Psoas muscle (tissue), 8 donors: ENCODE results near the gene SERPINA3. TPM values are rescaled to one million over a fixed set of nuclear protein-coding genes. Genes with fewer than 3 reads are reported as not detected.
A peak's percentile ranks its signal among the peaks of the same experiment; 100 is the strongest.

ENCODE experiments used
- ATAC-seq, 4 donors: fragments of 200-7000 bp; cut with Tn5 transposase; one replicate each; pipeline ENCODE4 v1.9.1; 2020; ENCODE audit warnings: moderate library complexity in 3 of 4, mild to moderate bottlenecking in 2 of 4
- DNase-seq, 2 donors: peaks; one replicate each; pipeline ENCODE4 v3.0.0-alpha.2; 2020
- H3K27ac ChIP-seq: fragments of 200-600 bp; one replicate; pipeline ENCODE4 v1.8.0; 2022
- H3K27me3 ChIP-seq, 3 donors: fragments of 200-600 bp in 1 of 3; one replicate each; pipeline versions ENCODE4 v1.6.1 to v1.8.0; 2013 to 2022; ENCODE audit warnings: low read length in 2 of 3, mild to moderate bottlenecking in 2 of 3, moderate library complexity in 1 of 3; ENCODE audit not compliant: insufficient read depth in 3 of 3
- H3K36me3 ChIP-seq, 2 donors: fragments of 200-600 bp in 1 of 2; one replicate each; pipeline versions ENCODE4 v1.6.1 to v1.8.0; 2013 to 2022; ENCODE audit warnings: low read depth in 1 of 2, mild to moderate bottlenecking in 1 of 2, moderate library complexity in 1 of 2; ENCODE audit not compliant: insufficient read depth in 1 of 2
- H3K4me1 ChIP-seq: fragments of 200-600 bp; one replicate; pipeline ENCODE4 v1.8.0; 2022
- H3K4me3 ChIP-seq: fragments of 200-600 bp; one replicate; pipeline ENCODE4 v1.8.0; 2022; ENCODE audit warnings: mild to moderate bottlenecking
- H3K9me3 ChIP-seq: fragments of 200-600 bp; one replicate; pipeline ENCODE4 v1.8.0; 2022
- WGBS, 3 donors: extraction: QIAGEN DNeasy Blood & Tissue Kit; methylation state at CpG; one replicate each; pipeline versions ENCODE4 v1.1.6 to v1.1.7; 2013; 5-methylcytosine and 5-hydroxymethylcytosine counted together
- intact Hi-C, 2 donors: fragments of 100-400 bp; cut with DNase I; formaldehyde crosslinking; loops; one replicate each; pipeline versions ENCODE4 v1.11.0 to v1.14.2; 2022
- polyA plus RNA-seq, 3 donors: library from polyadenylated mRNA; stranded (reverse); fragments of 200-250 nt; gene quantifications; one replicate each; pipeline ENCODE4 v1.2.3, GENCODE V29; 2013
- total RNA-seq, 4 donors: library from RNA; stranded (reverse); fragmentation: NEBNext Ultra II Directional in 2 of 4; extraction: Animal tissue kit (Norgen Biotek cat#: 25700) in 2 of 4; gene quantifications; one replicate each; pipeline versions ENCODE4 v1.2.1 to v1.2.4, GENCODE V29; 2021 to 2023
- TF ChIP-seq, protein P1 (sequence below): fragments of 200-600 bp; IDR thresholded peaks from one replicate; pipeline ENCODE4 v1.8.0; 2022; ENCODE audit warnings: antibody characterized with exemption
- donor health status: healthy with polysubstance abuse.
- donor health status: DM: no; HTN: no; CAD: no; lungs with moderate emphysema.
- donor health status: Bipolar disorder and iron deficiency.
- donor health status: healthy.
- donor health status: DM: yes; HTN: yes; CAD: no.
- donor health status: DM: no; HTN: no; CAD: no.
- donor health status: DM: no; HTN: no; CAD: no.
- donor health status: DM: yes; HTN: yes; CAD: no.

SERPINA3 gene
- total and polyA plus RNA-seq, 7 donors = 5.5 to 1,141 (median 186) TPM

DNA sequence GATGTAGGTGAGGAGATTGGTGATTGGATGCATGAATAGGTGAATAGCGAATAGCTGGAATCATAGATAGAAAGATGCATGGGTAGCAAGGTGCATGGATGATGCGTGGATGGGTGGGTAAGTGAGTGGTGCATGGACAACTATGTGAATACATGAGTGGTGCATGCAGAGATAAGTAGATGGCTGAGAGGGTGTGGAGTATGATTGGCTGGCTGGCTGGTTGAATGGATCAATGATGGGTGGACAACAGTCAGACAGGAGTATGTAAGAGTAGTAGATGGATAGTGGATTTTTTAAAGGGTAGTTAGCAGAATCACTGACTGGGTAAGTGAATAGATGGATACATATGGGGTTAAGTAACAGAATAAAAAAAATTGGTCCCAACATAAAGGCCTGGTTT is 33.9 kb downstream of the SERPINA3 start:
- Histone ChIP-seq H3K27ac (no peak overlapping the region), H3K27me3 (no peaks in the 10 kb centered on the region), H3K9me3 (peaks cover 6% of the 10 kb centered on the region), H3K36me3 (no peaks in the 10 kb centered on the region), H3K4me3 (no peak overlapping the region), H3K4me1 (no peaks in the 10 kb centered on the region)
- no peak for ATAC-seq
- TF ChIP-seq, protein P1, sequence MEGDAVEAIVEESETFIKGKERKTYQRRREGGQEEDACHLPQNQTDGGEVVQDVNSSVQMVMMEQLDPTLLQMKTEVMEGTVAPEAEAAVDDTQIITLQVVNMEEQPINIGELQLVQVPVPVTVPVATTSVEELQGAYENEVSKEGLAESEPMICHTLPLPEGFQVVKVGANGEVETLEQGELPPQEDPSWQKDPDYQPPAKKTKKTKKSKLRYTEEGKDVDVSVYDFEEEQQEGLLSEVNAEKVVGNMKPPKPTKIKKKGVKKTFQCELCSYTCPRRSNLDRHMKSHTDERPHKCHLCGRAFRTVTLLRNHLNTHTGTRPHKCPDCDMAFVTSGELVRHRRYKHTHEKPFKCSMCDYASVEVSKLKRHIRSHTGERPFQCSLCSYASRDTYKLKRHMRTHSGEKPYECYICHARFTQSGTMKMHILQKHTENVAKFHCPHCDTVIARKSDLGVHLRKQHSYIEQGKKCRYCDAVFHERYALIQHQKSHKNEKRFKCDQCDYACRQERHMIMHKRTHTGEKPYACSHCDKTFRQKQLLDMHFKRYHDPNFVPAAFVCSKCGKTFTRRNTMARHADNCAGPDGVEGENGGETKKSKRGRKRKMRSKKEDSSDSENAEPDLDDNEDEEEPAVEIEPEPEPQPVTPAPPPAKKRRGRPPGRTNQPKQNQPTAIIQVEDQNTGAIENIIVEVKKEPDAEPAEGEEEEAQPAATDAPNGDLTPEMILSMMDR = no peak
- DNase-seq = no peak
- intact Hi-C loops = no loop called here
- WGBS, 3 donors = 94 to 97% (median 96%) methylated on average over 2 of the region's 2 CpGs

DNA sequence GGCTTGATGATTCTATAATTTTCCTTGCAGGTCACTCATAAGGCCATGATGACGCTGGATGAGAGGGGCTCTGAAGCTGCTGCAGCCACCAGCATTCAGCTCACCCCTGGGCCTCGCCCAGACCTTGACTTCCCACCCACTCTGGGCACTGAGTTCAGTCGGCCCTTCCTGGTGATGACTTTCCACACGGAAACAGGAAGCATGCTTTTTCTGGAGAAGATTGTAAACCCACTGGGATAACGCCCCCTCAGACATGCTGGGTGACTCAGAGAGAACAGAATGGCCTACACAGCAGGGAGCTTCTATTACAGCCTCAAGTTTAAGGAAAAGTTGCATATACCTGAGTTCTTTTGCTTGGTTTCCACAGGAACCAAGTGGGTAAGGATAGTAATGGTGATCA is 34.3 kb downstream of the SERPINA3 start:
- peak in 1 of 4 donors; percentile 40 for ATAC-seq

DNA sequence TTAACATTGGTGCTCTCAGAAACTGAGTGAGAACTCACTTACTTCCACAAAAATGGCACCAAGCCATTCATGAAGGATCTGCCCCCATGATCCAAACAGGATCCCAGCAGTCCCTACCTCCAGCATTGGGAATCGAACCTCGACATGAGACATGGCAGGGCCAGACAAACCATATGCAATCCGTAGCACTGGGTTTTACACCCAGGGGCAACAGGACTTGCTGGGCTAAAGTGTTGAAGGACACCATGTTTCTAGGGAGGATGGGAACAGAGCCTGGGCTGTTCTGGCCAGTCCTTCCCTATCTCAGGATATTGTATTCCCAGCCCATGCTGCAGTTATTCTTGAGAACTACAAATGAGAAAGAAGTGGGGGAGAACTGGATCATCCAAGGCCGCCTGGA is 36.6 kb downstream of the SERPINA3 start:
- no peak overlapping the region for H3K4me3 ChIP-seq
- TF ChIP-seq, protein P1 = no peak
- WGBS, 3 donors = 75 to 86% (median 86%) methylated on average over 4 of the region's 4 CpGs
- H3K27ac ChIP-seq = no peak overlapping the region
- intact Hi-C loops = no loop called here
- DNase-seq (no peak), ATAC-seq (no peak)
- no peaks in the 10 kb centered on the region for H3K27me3 ChIP-seq
- peaks cover 6% of the 10 kb centered on the region for H3K9me3 ChIP-seq
- no peaks in the 10 kb centered on the region for H3K36me3 ChIP-seq
- no peaks in the 10 kb centered on the region for H3K4me1 ChIP-seq

More for the DNA sequence above, 34.3 kb downstream of the SERPINA3 start:
- no peaks in the 10 kb centered on the region for H3K36me3 ChIP-seq
- no peaks in the 10 kb centered on the region for H3K27me3 ChIP-seq
- H3K9me3 ChIP-seq = peaks cover 6% of the 10 kb centered on the region
- WGBS, 3 donors = 27 to 37% (median 31%) methylated on average over 5 of the region's 5 CpGs
- no peaks in the 10 kb centered on the region for H3K4me1 ChIP-seq
- TF ChIP-seq, protein P1 = no peak
- intact Hi-C loops = no loop called here
- H3K4me3 ChIP-seq = no peak overlapping the region
- DNase-seq = no peak
- H3K27ac ChIP-seq = no peak overlapping the region

DNA sequence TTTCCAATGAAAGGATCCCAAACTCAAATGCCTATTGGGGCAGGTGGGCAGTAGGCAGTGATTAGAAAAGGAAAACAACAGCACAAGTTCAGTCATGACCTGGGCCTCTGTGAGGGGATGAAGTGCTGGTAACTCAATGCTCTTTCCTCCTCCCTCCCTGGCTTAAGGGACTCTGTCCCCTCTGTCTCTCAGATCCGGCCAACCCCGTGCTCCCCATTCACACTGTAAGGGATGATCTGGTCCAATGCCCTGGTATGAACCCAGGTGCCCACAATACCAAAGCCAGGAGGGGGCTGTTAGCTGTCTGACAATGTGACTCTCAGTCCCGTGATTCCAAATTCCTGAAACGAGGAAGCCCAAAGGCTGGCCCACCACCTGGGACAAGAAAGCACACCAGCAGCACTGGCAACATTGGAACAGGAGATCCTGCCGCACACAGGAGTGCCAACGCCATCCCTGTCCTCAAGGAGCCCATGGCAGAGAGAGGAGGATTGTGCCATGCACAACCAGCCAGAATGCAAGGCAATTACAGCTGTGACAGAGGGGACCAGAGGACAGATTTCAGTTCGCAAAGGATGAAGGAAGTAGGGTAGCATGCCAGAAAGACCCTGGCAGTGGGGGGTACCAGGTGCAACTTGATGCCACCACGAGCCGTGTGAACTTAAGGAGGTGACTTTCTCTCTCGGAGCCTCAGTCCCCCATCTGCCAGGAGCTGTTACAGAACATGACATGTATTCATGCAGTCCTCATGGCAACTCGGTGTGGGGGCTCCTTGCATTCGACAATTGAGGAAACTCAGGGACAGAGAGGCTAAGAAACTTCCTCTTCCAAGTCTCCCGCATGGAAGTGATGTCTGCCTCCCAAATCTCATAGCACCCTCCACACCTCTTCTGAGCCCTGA is 37.6 kb downstream of the SERPINA3 start:
- Histone ChIP-seq H3K27ac (no peak overlapping the region), H3K4me1 (no peaks in the 10 kb centered on the region), H3K36me3 (no peaks in the 10 kb centered on the region), H3K4me3 (no peak overlapping the region), H3K27me3 (no peaks in the 10 kb centered on the region), H3K9me3 (peaks cover 6% of the 10 kb centered on the region)
- WGBS, 3 donors = 73 to 82% (median 80%) methylated on average over 13 of the region's 13 CpGs
- intact Hi-C loops = no loop called here
- TF ChIP-seq, protein P1 = no peak
- ATAC-seq = no peak
- no peak for DNase-seq
